22Rv1 (cell line): ENCODE data around the gene TTC13.

ENCODE experiments used
- ZFX ChIP-seq: fragments of 450-650 bp; IDR thresholded peaks from 2 replicates; pipeline ENCODE4 v1.6.1; 2017; ENCODE audit warnings: antibody characterized with exemption, borderline replicate concordance
- TF ChIP-seq, protein P1 (sequence below): fragments of 450-650 bp; IDR thresholded peaks from 2 replicates; pipeline ENCODE4 v1.5.1; 2017; ENCODE audit warnings: mild to moderate bottlenecking

DNA sequence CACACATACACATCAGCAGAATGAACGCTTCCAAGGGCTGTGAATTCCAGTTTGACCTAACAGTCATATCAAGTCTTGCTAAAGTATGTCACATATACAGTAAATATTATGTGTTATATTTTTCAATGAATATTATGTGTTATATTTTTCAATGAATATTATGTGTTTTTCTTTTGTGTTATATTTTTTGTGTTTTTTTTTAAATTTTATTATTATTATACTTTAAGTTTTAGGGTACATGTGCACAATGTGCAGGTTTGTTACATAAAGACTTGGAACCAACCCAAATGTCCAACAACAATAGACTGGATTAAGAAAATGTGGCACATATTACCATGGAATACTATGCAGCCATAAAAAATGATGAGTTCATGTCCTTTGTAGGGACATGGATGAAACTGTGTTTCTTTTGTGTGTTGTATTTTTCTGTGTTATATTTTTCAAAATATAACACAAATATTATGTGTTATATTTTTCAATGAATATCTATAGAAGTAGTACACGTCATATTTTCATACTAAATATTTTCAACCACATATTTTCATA lies 35.5 kb downstream of the TTC13 start:
- TF ChIP-seq, protein P1, sequence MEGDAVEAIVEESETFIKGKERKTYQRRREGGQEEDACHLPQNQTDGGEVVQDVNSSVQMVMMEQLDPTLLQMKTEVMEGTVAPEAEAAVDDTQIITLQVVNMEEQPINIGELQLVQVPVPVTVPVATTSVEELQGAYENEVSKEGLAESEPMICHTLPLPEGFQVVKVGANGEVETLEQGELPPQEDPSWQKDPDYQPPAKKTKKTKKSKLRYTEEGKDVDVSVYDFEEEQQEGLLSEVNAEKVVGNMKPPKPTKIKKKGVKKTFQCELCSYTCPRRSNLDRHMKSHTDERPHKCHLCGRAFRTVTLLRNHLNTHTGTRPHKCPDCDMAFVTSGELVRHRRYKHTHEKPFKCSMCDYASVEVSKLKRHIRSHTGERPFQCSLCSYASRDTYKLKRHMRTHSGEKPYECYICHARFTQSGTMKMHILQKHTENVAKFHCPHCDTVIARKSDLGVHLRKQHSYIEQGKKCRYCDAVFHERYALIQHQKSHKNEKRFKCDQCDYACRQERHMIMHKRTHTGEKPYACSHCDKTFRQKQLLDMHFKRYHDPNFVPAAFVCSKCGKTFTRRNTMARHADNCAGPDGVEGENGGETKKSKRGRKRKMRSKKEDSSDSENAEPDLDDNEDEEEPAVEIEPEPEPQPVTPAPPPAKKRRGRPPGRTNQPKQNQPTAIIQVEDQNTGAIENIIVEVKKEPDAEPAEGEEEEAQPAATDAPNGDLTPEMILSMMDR: no peak
- no peak for TF ChIP-seq ZFX
